HCT116 (cell line): Measurements from ENCODE around the gene HMGXB4.

ENCODE experiments used
- CEBPB ChIP-seq: IDR thresholded peaks from 2 replicates; pipeline ENCODE4 v1.6.1; 2012; ENCODE audit warnings: low read depth
- CTCF ChIP-seq, 3 experiments: fragments of 200-600 bp in 1 of 3; sonication (generic) in 1 of 3; IDR thresholded peaks in 2 of 3; conservative IDR thresholded peaks in 1 of 3; 2 replicates each; pipeline ENCODE4 v1.5.1; 2012 to 2017; ENCODE audit warnings: low read depth in 2 of 3, low read length in 2 of 3, antibody characterized with exemption in 1 of 3, borderline replicate concordance in 1 of 3, control low read depth in 1 of 3, mild to moderate bottlenecking in 1 of 3, mixed read lengths in 1 of 3, mixed run types in 1 of 3, moderate library complexity in 1 of 3; ENCODE audit not compliant: insufficient read depth in 1 of 3
- EZH2phosphoT487 ChIP-seq: fragments of 200-600 bp; IDR thresholded peaks from 2 replicates; pipeline ENCODE4 v1.6.1; 2018; ENCODE audit warnings: antibody characterized with exemption, borderline replicate concordance
- FOSL1 ChIP-seq: IDR thresholded peaks from 2 replicates; pipeline ENCODE4 v1.6.1; 2012; ENCODE audit warnings: low read depth
- POLR2A ChIP-seq: IDR thresholded peaks from 2 replicates; pipeline ENCODE4 v1.7.0; 2011; ENCODE audit warnings: borderline replicate concordance; ENCODE audit not compliant: insufficient read depth, insufficient read length; ENCODE audit errors: extremely low read depth
- POLR2AphosphoS5 ChIP-seq: IDR thresholded peaks from 2 replicates; pipeline ENCODE4 v1.6.1; 2011; ENCODE audit warnings: mild to moderate bottlenecking, low read depth, low read length, moderate library complexity
- REST ChIP-seq: IDR thresholded peaks from 2 replicates; pipeline ENCODE4 v1.6.1; 2012; ENCODE audit warnings: low read depth
- TCF7L2 ChIP-seq: IDR thresholded peaks from 2 replicates; pipeline ENCODE4 v1.7.0; 2011; ENCODE audit warnings: borderline replicate concordance, inconsistent platforms; ENCODE audit not compliant: insufficient read depth, insufficient read length; ENCODE audit errors: extremely low read depth

GRCh38 chr22:35264986-35265385 lies 7.7 kb downstream of the HMGXB4 start:
- TF ChIP-seq POLR2A (no peak), CTCF (IDR thresholded peaks at IDR 0.05 in 2 of 3, conservative IDR thresholded peaks at IDR 0.05 in 1 of 3; ENCODE audit: borderline replicate concordance in 1 of 3, insufficient read depth in 1 of 3, low read depth in 2 of 3, low read length in 2 of 3) (no peak), POLR2AphosphoS5 (no peak), CEBPB (no peak), TCF7L2 (no peak), FOSL1 (no peak), REST (no peak), EZH2phosphoT487 (no peak)
